K562 (cell line): Measurements from ENCODE around the gene RXFP1. TPM values are rescaled to one million over a fixed set of nuclear protein-coding genes. Genes with fewer than 3 reads are reported as not detected.

Experiments
- BCOR ChIP-seq: fragments of 450-650 bp; IDR thresholded peaks from 2 replicates; pipeline ENCODE4 v1.6.1; 2016
- FOSL1 ChIP-seq: fragments of 200-800 bp; sonication (Bioruptor generic); conservative IDR thresholded peaks from 2 replicates; pipeline ENCODE4 v1.6.1; 2016; ENCODE audit warnings: missing genetic modification characterization, missing compliant biosample characterization
- GABPB2 ChIP-seq: fragments of 250-450 bp; sonication (Bioruptor Pico); conservative IDR thresholded peaks from 2 replicates; pipeline ENCODE4 v1.5.1; 2021; ENCODE audit warnings: mild to moderate bottlenecking
- NR4A1 ChIP-seq, 2 experiments: fragments of 250-450 bp in 1 of 2; fragments of 450-650 bp in 1 of 2; sonication (Bioruptor Pico) in 1 of 2; IDR thresholded peaks; 2 replicates each; pipeline versions ENCODE4 v1.4.0 to v1.6.1; 2016 to 2020; ENCODE audit warnings: mild to moderate bottlenecking in 2 of 2, missing compliant biosample characterization in 1 of 2, missing genetic modification characterization in 1 of 2, moderate library complexity in 1 of 2
- NUFIP1 ChIP-seq: fragments of 450-650 bp; IDR thresholded peaks from 2 replicates; pipeline ENCODE4 v1.6.1; 2018; ENCODE audit not compliant: partially characterized antibody
- PTTG1 ChIP-seq: fragments of 450-650 bp; IDR thresholded peaks from 2 replicates; pipeline ENCODE4 v1.6.1; 2016; ENCODE audit warnings: low read depth, mild to moderate bottlenecking, missing genetic modification characterization, missing compliant biosample characterization
- RBFOX2 ChIP-seq: fragments of 200-400 bp; formaldehyde crosslinking; IDR thresholded peaks from 2 replicates; pipeline ENCODE4 v1.6.1; 2017; ENCODE audit warnings: low read depth, mild to moderate bottlenecking, low read length, moderate library complexity
- SAP30 ChIP-seq: fragments of 200-600 bp; sonication (generic); IDR thresholded peaks from 2 replicates; pipeline ENCODE4 v1.6.1; 2012; ENCODE audit warnings: borderline replicate concordance, low read depth, mild to moderate bottlenecking, moderate library complexity, low read length, control low read depth, inconsistent platforms; ENCODE audit not compliant: insufficient read depth, poor library complexity, severe bottlenecking
- ZNF174 ChIP-seq: fragments of 250-450 bp; sonication (Bioruptor Pico); IDR thresholded peaks from 2 replicates; pipeline ENCODE4 v1.4.0; 2020; ENCODE audit warnings: mild to moderate bottlenecking
- polyA plus RNA-seq, 8 experiments: library from polyadenylated mRNA; depleted of rRNA in 4 of 8; stranded (reverse) in 5 of 8; unstranded in 3 of 8; fragments of >200 nt; fragmentation: Nextera tagmentation in 2 of 8; fragmentation: Illumina TruSeq in 1 of 8; extraction: Ambion mirVana in 2 of 8; extraction: Trizol in 1 of 8; gene quantifications; 2 replicates each; pipeline versions ENCODE4 v1.2.1 to v1.2.3, GENCODE V29; 2011 to 2014; ENCODE audit warnings: inconsistent platforms in 1 of 8, missing spikeins in 1 of 8
- total RNA-seq, 7 experiments: library from RNA; depleted of rRNA in 6 of 7; stranded (reverse); fragments of >200 nt in 6 of 7; fragmentation: Illumina TruSeq in 2 of 7; extraction: Trizol in 2 of 7; gene quantifications; 2 replicates each; pipeline versions ENCODE4 v1.2.1 to v1.2.3, GENCODE V29; 2011 to 2021; ENCODE audit warnings: low replicate concordance in 1 of 7
- TF ChIP-seq, protein P1 (sequence below): IDR thresholded peaks from 2 replicates; pipeline ENCODE4 v1.6.1; 2011; ENCODE audit warnings: borderline replicate concordance, low read depth, mild to moderate bottlenecking, moderate library complexity, low read length; ENCODE audit not compliant: insufficient read depth, poor library complexity, severe bottlenecking
- TF ChIP-seq, protein P2 (sequence below), 2 experiments: fragments of 450-650 bp in 1 of 2; IDR thresholded peaks; 2 replicates each; pipeline ENCODE4 v1.6.1; 2011 to 2017; ENCODE audit warnings: low read depth in 2 of 2, antibody characterized with exemption in 1 of 2, borderline replicate concordance in 1 of 2, low read length in 1 of 2, mild to moderate bottlenecking in 1 of 2, mixed read lengths in 1 of 2; ENCODE audit not compliant: control insufficient read depth in 1 of 2
- TF ChIP-seq, protein P3 (sequence below): fragments of 450-650 bp; IDR thresholded peaks from 2 replicates; pipeline ENCODE4 v1.6.1; 2017; ENCODE audit warnings: mild to moderate bottlenecking, moderate library complexity
- TF ChIP-seq, protein P4 (sequence below): fragments of 250-450 bp; sonication (Bioruptor Pico); IDR thresholded peaks from 2 replicates; pipeline ENCODE4 v1.4.0; 2020; ENCODE audit warnings: mild to moderate bottlenecking, moderate library complexity, borderline replicate concordance

Gene RXFP1
- total and polyA plus RNA-seq, 9 of the 15 experiments (the other 6 are each of a cell fraction or from before 2014, with no cell fraction given): 0.03 to 0.06 (median 0.04) TPM; not detected in 6

DNA sequence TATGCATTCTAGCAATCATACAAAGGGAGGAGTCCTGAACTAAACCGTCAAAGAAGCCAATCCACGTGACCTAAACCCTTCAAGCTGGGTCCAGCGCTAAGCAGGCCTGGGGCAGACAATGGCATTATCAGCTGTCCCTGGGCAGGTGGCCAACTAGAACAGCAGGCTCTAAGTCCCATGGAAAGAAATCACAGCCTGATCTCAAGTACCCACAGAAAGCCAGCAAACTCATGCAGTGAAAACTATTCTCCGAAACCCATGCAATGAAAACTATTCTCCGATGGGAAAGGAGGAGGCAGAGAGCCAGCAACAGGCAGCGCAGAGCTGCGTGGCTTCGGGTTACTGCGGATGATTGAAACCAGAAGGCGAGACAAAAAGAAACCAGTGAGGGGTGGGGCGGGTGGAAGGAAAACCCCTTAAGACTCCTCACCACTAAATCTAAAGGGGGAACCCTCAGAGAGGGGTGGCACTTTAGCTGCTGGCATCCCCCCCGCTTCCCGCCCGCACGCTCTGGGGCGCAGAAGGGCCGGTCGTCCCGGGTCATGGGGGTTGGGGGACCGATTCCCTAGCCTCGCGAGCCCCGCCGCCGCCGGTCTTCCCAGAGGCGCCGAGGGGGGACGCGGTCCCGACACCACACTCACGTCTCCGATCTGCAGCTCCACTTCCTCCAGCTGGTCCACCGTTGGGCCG is 149.4 kb downstream of the RXFP1 start (continued):
- TF ChIP-seq, protein P1, sequence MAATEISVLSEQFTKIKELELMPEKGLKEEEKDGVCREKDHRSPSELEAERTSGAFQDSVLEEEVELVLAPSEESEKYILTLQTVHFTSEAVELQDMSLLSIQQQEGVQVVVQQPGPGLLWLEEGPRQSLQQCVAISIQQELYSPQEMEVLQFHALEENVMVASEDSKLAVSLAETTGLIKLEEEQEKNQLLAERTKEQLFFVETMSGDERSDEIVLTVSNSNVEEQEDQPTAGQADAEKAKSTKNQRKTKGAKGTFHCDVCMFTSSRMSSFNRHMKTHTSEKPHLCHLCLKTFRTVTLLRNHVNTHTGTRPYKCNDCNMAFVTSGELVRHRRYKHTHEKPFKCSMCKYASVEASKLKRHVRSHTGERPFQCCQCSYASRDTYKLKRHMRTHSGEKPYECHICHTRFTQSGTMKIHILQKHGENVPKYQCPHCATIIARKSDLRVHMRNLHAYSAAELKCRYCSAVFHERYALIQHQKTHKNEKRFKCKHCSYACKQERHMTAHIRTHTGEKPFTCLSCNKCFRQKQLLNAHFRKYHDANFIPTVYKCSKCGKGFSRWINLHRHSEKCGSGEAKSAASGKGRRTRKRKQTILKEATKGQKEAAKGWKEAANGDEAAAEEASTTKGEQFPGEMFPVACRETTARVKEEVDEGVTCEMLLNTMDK: no peak
- TF ChIP-seq SAP30 (peak; percentile 85), GABPB2 (CRISPR knock-in tag) (no peak), FOSL1 (tag) (no peak), RBFOX2 (no peak), ZNF174 (CRISPR knock-in tag) (no peak), NR4A1 (CRISPR knock-in tag; IDR thresholded peaks at IDR 0.05) (no peak), NR4A1 (tag; IDR thresholded peaks at IDR 0.05) (no peak), PTTG1 (tag) (no peak), NUFIP1 (no peak), BCOR (no peak)
- TF ChIP-seq, protein P2, sequence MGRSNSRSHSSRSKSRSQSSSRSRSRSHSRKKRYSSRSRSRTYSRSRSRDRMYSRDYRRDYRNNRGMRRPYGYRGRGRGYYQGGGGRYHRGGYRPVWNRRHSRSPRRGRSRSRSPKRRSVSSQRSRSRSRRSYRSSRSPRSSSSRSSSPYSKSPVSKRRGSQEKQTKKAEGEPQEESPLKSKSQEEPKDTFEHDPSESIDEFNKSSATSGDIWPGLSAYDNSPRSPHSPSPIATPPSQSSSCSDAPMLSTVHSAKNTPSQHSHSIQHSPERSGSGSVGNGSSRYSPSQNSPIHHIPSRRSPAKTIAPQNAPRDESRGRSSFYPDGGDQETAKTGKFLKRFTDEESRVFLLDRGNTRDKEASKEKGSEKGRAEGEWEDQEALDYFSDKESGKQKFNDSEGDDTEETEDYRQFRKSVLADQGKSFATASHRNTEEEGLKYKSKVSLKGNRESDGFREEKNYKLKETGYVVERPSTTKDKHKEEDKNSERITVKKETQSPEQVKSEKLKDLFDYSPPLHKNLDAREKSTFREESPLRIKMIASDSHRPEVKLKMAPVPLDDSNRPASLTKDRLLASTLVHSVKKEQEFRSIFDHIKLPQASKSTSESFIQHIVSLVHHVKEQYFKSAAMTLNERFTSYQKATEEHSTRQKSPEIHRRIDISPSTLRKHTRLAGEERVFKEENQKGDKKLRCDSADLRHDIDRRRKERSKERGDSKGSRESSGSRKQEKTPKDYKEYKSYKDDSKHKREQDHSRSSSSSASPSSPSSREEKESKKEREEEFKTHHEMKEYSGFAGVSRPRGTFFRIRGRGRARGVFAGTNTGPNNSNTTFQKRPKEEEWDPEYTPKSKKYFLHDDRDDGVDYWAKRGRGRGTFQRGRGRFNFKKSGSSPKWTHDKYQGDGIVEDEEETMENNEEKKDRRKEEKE (IDR thresholded peaks at IDR 0.05; ENCODE audit: borderline replicate concordance in 1 of 2, control insufficient read depth in 1 of 2, low read depth in 2 of 2, low read length in 1 of 2): no peak
- TF ChIP-seq, protein P3, sequence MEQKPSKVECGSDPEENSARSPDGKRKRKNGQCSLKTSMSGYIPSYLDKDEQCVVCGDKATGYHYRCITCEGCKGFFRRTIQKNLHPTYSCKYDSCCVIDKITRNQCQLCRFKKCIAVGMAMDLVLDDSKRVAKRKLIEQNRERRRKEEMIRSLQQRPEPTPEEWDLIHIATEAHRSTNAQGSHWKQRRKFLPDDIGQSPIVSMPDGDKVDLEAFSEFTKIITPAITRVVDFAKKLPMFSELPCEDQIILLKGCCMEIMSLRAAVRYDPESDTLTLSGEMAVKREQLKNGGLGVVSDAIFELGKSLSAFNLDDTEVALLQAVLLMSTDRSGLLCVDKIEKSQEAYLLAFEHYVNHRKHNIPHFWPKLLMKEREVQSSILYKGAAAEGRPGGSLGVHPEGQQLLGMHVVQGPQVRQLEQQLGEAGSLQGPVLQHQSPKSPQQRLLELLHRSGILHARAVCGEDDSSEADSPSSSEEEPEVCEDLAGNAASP: no peak
- TF ChIP-seq, protein P4, sequence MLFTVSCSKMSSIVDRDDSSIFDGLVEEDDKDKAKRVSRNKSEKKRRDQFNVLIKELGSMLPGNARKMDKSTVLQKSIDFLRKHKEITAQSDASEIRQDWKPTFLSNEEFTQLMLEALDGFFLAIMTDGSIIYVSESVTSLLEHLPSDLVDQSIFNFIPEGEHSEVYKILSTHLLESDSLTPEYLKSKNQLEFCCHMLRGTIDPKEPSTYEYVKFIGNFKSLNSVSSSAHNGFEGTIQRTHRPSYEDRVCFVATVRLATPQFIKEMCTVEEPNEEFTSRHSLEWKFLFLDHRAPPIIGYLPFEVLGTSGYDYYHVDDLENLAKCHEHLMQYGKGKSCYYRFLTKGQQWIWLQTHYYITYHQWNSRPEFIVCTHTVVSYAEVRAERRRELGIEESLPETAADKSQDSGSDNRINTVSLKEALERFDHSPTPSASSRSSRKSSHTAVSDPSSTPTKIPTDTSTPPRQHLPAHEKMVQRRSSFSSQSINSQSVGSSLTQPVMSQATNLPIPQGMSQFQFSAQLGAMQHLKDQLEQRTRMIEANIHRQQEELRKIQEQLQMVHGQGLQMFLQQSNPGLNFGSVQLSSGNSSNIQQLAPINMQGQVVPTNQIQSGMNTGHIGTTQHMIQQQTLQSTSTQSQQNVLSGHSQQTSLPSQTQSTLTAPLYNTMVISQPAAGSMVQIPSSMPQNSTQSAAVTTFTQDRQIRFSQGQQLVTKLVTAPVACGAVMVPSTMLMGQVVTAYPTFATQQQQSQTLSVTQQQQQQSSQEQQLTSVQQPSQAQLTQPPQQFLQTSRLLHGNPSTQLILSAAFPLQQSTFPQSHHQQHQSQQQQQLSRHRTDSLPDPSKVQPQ (CRISPR knock-in tag): no peak
